Smooth muscle cell (in vitro differentiated cells): ENCODE results near the gene SPATA45. TPM values are rescaled to one million over a fixed set of nuclear protein-coding genes. Genes with fewer than 3 reads are reported as not detected.

Source experiments
- DNase-seq: peaks from one replicate; lab custom pipeline; 2025; ENCODE audit not compliant: unreplicated experiment; lab: John Stamatoyannopoulos, UW
- H2AFZ ChIP-seq: fragments of 200-600 bp; sonication (generic); 2 replicates; pipeline ENCODE4 v1.6.0; 2016; ENCODE audit warnings: antibody characterized with exemption, low read depth, mild to moderate bottlenecking
- H3F3A ChIP-seq: fragments of 200-600 bp; sonication (generic); 2 replicates; pipeline ENCODE4 v1.6.0; 2017; ENCODE audit warnings: antibody characterized with exemption, low read depth
- H3K27ac ChIP-seq: fragments of 200-600 bp; sonication (generic); 2 replicates; pipeline ENCODE4 v1.5.1; 2016; ENCODE audit warnings: low read depth, mild to moderate bottlenecking
- H3K27me3 ChIP-seq: fragments of 200-600 bp; sonication (generic); 2 replicates; pipeline ENCODE4 v1.6.1; 2016; ENCODE audit warnings: low read depth, mild to moderate bottlenecking
- H3K36me3 ChIP-seq: fragments of 200-600 bp; sonication (generic); 2 replicates; pipeline ENCODE4 v1.5.1; 2016; ENCODE audit warnings: low read depth
- H3K4me1 ChIP-seq: fragments of 200-600 bp; sonication (generic); 2 replicates; pipeline ENCODE4 v1.5.1; 2016; ENCODE audit warnings: low read depth
- H3K4me2 ChIP-seq: fragments of 200-600 bp; sonication (generic); 2 replicates; pipeline ENCODE4 v1.6.0; 2016; ENCODE audit warnings: mild to moderate bottlenecking
- H3K4me3 ChIP-seq: fragments of 200-600 bp; sonication (generic); 2 replicates; pipeline ENCODE4 v1.5.1; 2016; ENCODE audit warnings: mild to moderate bottlenecking
- H3K79me2 ChIP-seq: fragments of 200-600 bp; sonication (generic); 2 replicates; pipeline ENCODE4 v1.6.0; 2016; ENCODE audit warnings: low read depth, mild to moderate bottlenecking
- H3K9ac ChIP-seq: fragments of 200-600 bp; sonication (generic); 2 replicates; pipeline ENCODE4 v1.6.0; 2016; ENCODE audit warnings: low read depth
- H3K9me3 ChIP-seq: fragments of 200-600 bp; sonication (generic); replicated peaks from 2 replicates; pipeline ENCODE4 v1.5.1; 2016; ENCODE audit warnings: low read depth
- H4K20me1 ChIP-seq: fragments of 200-600 bp; sonication (generic); 2 replicates; pipeline ENCODE4 v1.6.0; 2016; ENCODE audit warnings: low read depth
- CTCF ChIP-seq: fragments of 200-600 bp; sonication (generic); IDR thresholded peaks from 2 replicates; pipeline ENCODE4 v1.5.1; 2017; ENCODE audit warnings: borderline replicate concordance, mild to moderate bottlenecking, antibody characterized with exemption; ENCODE audit not compliant: insufficient read depth, poor library complexity, severe bottlenecking
- WGBS: methylation state at CpG from one replicate; pipeline ENCODE4 v1.1.7; 2016; ENCODE audit warnings: low lambda C conversion rate; 5-methylcytosine and 5-hydroxymethylcytosine counted together
- polyA plus RNA-seq: library from polyadenylated mRNA; unstranded; fragments of >200 nt; fragmentation: Nextera tagmentation; extraction: Ambion mirVana; gene quantifications from 2 replicates; pipeline ENCODE4 v1.2.1, GENCODE V29; 2016
- total RNA-seq: library from RNA; depleted of rRNA; stranded (reverse); fragments of >200 nt; gene quantifications from 2 replicates; pipeline ENCODE4 v1.2.3, GENCODE V29; 2014

SPATA45 gene
- total and polyA plus RNA-seq, 2 experiments from 2014 or later = 0.58 TPM; not detected in 1

- 95% methylated on average over 1 of the region's 1 CpG for WGBS
- H3K4me1 ChIP-seq = peaks cover 5% of the 10 kb centered on the region
- H3F3A ChIP-seq = no peaks in the 10 kb centered on the region
- no peak overlapping the region for H3K27ac ChIP-seq
- no peak for DNase-seq
- peaks cover 34% of the 10 kb centered on the region for H3K79me2 ChIP-seq
- no peak overlapping the region for H3K4me2 ChIP-seq
- no peak overlapping the region for H3K4me3 ChIP-seq
- no peak for TF ChIP-seq CTCF
- H3K27me3 ChIP-seq = no peaks in the 10 kb centered on the region
- no peaks in the 10 kb centered on the region for H3K9me3 ChIP-seq
- no peak overlapping the region for H3K9ac ChIP-seq
- no peaks in the 10 kb centered on the region for H4K20me1 ChIP-seq
- peaks cover 15% of the 10 kb centered on the region for H3K36me3 ChIP-seq
- no peak overlapping the region for H2AFZ ChIP-seq
Measured at GRCh38 chr1:212785871-212786270, 61.6 kb downstream of the SPATA45 start.

- no peak for TF ChIP-seq CTCF
- Histone ChIP-seq H3K9ac (no peak overlapping the region), H3F3A (no peaks in the 10 kb centered on the region), H3K4me3 (no peak overlapping the region), H2AFZ (no peak overlapping the region), H4K20me1 (no peaks in the 10 kb centered on the region), H3K79me2 (peaks cover 18% of the 10 kb centered on the region), H3K4me2 (no peak overlapping the region), H3K9me3 (no peaks in the 10 kb centered on the region), H3K27ac (no peak overlapping the region), H3K36me3 (peaks cover 15% of the 10 kb centered on the region), H3K4me1 (no peaks in the 10 kb centered on the region), H3K27me3 (no peaks in the 10 kb centered on the region)
- WGBS = 94% methylated on average over 1 of the region's 1 CpG
- no peak for DNase-seq
Measured at GRCh38 chr1:212783976-212784375, 63.5 kb downstream of the SPATA45 start.

GRCh38 chr1:212782422-212783154 lies 64.9 kb downstream of the SPATA45 start:
- no peak overlapping the region for H3K4me2 ChIP-seq
- H3K9ac ChIP-seq = no peak overlapping the region
- H4K20me1 ChIP-seq = no peaks in the 10 kb centered on the region
- TF ChIP-seq CTCF = peak; percentile 56
- H3K27me3 ChIP-seq = no peaks in the 10 kb centered on the region
- no peak overlapping the region for H2AFZ ChIP-seq
- peaks cover 5% of the 10 kb centered on the region for H3K79me2 ChIP-seq
- H3F3A ChIP-seq = no peaks in the 10 kb centered on the region
- no peak overlapping the region for H3K4me3 ChIP-seq
- H3K9me3 ChIP-seq = no peaks in the 10 kb centered on the region
- peaks cover 15% of the 10 kb centered on the region for H3K36me3 ChIP-seq
- WGBS = 95% methylated on average over 3 of the region's 3 CpGs
- no peak overlapping the region for H3K27ac ChIP-seq
- no peak for DNase-seq
- no peaks in the 10 kb centered on the region for H3K4me1 ChIP-seq

GRCh38 chr1:212781225-212781624 lies 66.2 kb downstream of the SPATA45 start:
- WGBS = 95% methylated on average over 2 of the region's 2 CpGs
- H3K27me3 ChIP-seq = no peaks in the 10 kb centered on the region
- DNase-seq = no peak
- no peaks in the 10 kb centered on the region for H4K20me1 ChIP-seq
- H3K27ac ChIP-seq = no peak overlapping the region
- H2AFZ ChIP-seq = no peak overlapping the region
- no peaks in the 10 kb centered on the region for H3K4me1 ChIP-seq
- H3K36me3 ChIP-seq = peaks cover 15% of the 10 kb centered on the region
- no peak for TF ChIP-seq CTCF
- H3K9me3 ChIP-seq = no peaks in the 10 kb centered on the region
- H3K4me2 ChIP-seq = no peak overlapping the region
- no peak overlapping the region for H3K4me3 ChIP-seq
- H3F3A ChIP-seq = no peaks in the 10 kb centered on the region
- no peaks in the 10 kb centered on the region for H3K79me2 ChIP-seq
- H3K9ac ChIP-seq = no peak overlapping the region
